Measurements from ENCODE around the gene IFI44L.

Gene IFI44L

DNA sequence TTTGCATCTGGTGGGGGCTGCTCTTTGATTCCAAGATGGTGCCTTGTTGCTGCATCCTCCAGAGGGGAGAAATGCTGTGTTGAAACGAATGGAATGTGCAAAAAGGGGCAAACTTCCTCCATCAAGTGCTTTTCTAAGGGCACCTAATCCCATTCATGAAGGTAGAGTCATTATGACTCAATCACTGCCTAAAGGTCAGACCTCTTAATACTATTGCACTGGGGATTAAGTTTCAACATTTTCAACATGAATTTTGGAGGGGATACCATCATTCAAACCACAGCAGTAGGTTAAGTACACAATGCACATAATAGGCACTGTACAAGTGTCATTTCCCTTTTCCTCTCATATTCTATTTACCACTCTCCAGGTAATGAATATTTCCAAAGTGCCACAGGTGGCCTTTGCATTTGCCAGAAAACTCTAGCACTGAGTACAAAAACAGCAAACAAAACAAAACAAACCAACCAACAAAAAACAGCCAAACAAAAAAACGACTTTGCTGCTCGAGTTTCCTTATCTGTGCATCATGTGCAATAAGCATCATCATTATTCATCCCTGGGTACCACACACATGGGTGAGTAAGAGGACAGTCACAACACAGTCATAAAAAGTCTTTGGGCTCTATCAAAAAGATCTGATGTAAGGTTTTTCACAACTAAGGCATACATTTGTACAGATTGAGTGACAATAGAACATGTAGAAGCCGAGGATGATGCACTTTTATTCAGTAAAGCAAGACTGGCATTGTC, 71.9 kb downstream of the IFI44L start:
- no peak overlapping the region for H3K27ac ChIP-seq (ENCODE audit: insufficient read depth in 1 of 2, low read depth in 1 of 2, low read length in 2 of 2, poor library complexity in 1 of 2, severe bottlenecking in 2 of 2)
- no peaks in the 10 kb centered on the region for H3K36me3 ChIP-seq (ENCODE audit: control insufficient read depth in 4 of 4, insufficient read depth in 4 of 4, low read length in 3 of 4)
- no peak overlapping the region for H3K4me3 ChIP-seq (ENCODE audit: control insufficient read depth in 1 of 7, extremely low read depth in 1 of 7, insufficient read depth in 4 of 7, low read depth in 2 of 7, low read length in 6 of 7)
- H3K4me1 ChIP-seq (ENCODE audit: control extremely low read depth in 1 of 4, control insufficient read depth in 4 of 4, insufficient read depth in 4 of 4, low read length in 3 of 4): no peaks in the 10 kb centered on the region
- H3K9me3 ChIP-seq (ENCODE audit: control extremely low read depth in 1 of 5, control insufficient read depth in 4 of 5, insufficient read depth in 2 of 5, low read depth in 1 of 5, low read length in 4 of 5): no peaks in the 10 kb centered on the region
- POLR2A ChIA-PET: no interaction called here
- H3K27me3 ChIP-seq (replicated peaks in 2 of 5; ENCODE audit: control insufficient read depth in 4 of 5, insufficient read depth in 5 of 5, low read length in 4 of 5): peaks cover 0 to 4% (median 0%) of the 10 kb centered on the region in 5 experiments
- CTCF ChIA-PET: no interaction called here
- 86% methylated on average over 4 of the region's 4 CpGs for WGBS (ENCODE audit: insufficient coverage)
- DNase-seq: no peak

All from common myeloid progenitor, CD34-positive (primary cell).